GM12875 (cell line): ENCODE results near the gene IBSP.

Experiments used
- H3K4me3 ChIP-seq: one replicate; pipeline ENCODE4 v1.5.1; 2011; ENCODE audit warnings: low read depth, low read length, control low read depth
- CTCF ChIP-seq: IDR thresholded peaks from 2 replicates; pipeline ENCODE4 v1.5.1; 2011; ENCODE audit warnings: low read depth, mild to moderate bottlenecking, control low read depth, inconsistent platforms, low read length, moderate library complexity, borderline replicate concordance; ENCODE audit not compliant: insufficient read depth

The IBSP gene

GRCh38 chr4:87811977-87812376, 12.6 kb downstream of the IBSP start:
- H3K4me3 ChIP-seq, result no peak overlapping the region
- TF ChIP-seq CTCF, result no peak

GRCh38 chr4:87819281-87819919, 20.0 kb downstream of the IBSP start:
- TF ChIP-seq CTCF, result no peak
- H3K4me3 ChIP-seq, result no peak overlapping the region

DNA sequence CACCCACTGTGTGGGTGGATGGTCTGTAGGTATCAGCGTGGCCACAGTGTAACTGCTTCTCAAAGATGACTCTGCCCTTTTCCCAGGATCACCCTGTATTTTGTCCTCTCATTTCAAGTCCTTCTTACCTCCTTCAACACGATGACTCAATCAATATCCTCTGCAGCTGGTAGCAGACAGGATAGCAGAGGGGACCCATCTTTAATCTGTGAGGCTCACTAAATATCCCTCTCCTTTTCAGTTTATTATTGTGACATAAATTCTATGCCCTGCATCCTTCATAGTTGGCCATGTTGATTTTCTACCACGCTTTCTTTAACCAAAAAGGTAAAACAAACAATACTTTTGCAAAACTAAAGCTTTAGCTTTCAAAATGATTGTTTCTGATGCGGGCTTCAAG, 23.8 kb downstream of the IBSP start:
- TF ChIP-seq CTCF, result no peak
- H3K4me3 ChIP-seq, result no peak overlapping the region

- no peak overlapping the region for H3K4me3 ChIP-seq
- TF ChIP-seq CTCF, result no peak
Measured at GRCh38 chr4:87823724-87824123, 24.4 kb downstream of the IBSP start.

DNA sequence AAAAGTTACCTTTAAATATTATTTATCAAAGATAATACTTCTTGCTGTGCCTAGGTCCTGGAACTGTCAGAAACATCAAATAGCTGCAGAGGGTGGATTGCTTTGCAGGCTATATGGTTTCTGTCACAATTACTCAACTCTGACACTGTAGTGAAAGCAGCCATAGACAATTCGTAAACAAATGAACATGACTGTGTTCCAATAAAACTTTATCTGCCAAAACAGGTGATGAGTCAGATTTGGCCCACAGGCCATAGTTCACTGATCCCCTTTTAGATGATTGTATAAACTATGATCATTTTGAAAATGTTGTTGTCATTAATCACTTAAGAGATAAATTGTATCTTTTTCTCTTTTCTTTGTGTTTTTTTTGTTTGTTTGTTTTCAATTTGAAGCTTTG, 25.0 kb downstream of the IBSP start:
- no peak for TF ChIP-seq CTCF
- no peak overlapping the region for H3K4me3 ChIP-seq

- no peak for TF ChIP-seq CTCF
- no peak within 1 kb of the TSS for H3K4me3 ChIP-seq
Measured at GRCh38 chr4:87832669-87833068, 33.3 kb downstream of the IBSP start, which contains the start of gene MEPE. Gene MEPE (plus strand): TSS chr4:87832969. CDS start chr4:87834715, 1,746 bp downstream.

DNA sequence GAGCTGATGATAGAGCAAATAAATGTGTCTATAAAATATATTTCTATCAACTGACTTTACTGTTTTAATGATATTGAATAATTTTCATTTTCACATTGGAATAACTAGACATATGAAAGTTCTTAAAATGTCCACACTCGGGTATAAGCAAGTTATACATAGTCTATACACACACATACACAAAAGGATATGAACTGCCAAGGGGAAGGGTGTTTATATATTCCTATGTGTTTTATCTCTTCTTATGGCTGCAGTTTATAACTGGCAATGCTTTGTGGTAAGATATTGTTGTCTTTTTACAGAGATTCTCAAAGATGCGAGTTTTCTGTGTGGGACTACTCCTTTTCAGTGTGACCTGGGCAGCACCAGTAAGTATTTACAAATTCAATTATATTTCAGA, 35.0 kb downstream of the IBSP start:
- no peak overlapping the region for H3K4me3 ChIP-seq
- no peak for TF ChIP-seq CTCF
